Endodermal cell (in vitro differentiated cells): ENCODE results near the gene LASP1. TPM values are rescaled to one million over a fixed set of nuclear protein-coding genes. Genes with fewer than 3 reads are reported as not detected.

ENCODE experiments used
- DNase-seq: peaks from one replicate; pipeline ENCODE4 v3.0.0-alpha.2; 2017
- H3K27ac ChIP-seq: 2 replicates; pipeline ENCODE4 v1.5.1; 2013; ENCODE audit warnings: mild to moderate bottlenecking, low read depth, low read length, moderate library complexity
- H3K27me3 ChIP-seq: 2 replicates; pipeline ENCODE4 v1.6.1; 2013; ENCODE audit warnings: mild to moderate bottlenecking, low read length, moderate library complexity; ENCODE audit not compliant: insufficient read depth, control insufficient read depth, poor library complexity, severe bottlenecking
- H3K36me3 ChIP-seq: 2 replicates; pipeline ENCODE4 v1.7.0; 2013; ENCODE audit warnings: mild to moderate bottlenecking, low read length, moderate library complexity; ENCODE audit not compliant: control insufficient read depth, insufficient read depth
- H3K4me1 ChIP-seq: one replicate; pipeline ENCODE4 v1.7.0; 2013; ENCODE audit warnings: low read length; ENCODE audit not compliant: control insufficient read depth, insufficient read depth
- H3K4me3 ChIP-seq: 2 replicates; pipeline ENCODE4 v1.5.1; 2013; ENCODE audit warnings: mild to moderate bottlenecking, low read length, moderate library complexity
- H3K9ac ChIP-seq: 2 replicates; pipeline ENCODE4 v1.6.1; 2013; ENCODE audit warnings: mild to moderate bottlenecking, low read length, moderate library complexity; ENCODE audit not compliant: poor library complexity, severe bottlenecking; ENCODE audit errors: extremely low read depth
- H3K9me3 ChIP-seq: 2 replicates; pipeline ENCODE4 v1.6.1; 2013; ENCODE audit warnings: mild to moderate bottlenecking, low read length, moderate library complexity; ENCODE audit not compliant: control insufficient read depth
- H3K27ac Mint-ChIP-seq: 2 replicates; pipeline ENCODE4 v1.8.0; 2020; ENCODE audit warnings: mixed read lengths
- H3K27me3 Mint-ChIP-seq: 2 replicates; pipeline ENCODE4 v1.8.0; 2021; ENCODE audit warnings: mild to moderate bottlenecking, mixed read lengths; ENCODE audit not compliant: insufficient read depth
- H3K36me3 Mint-ChIP-seq: 2 replicates; pipeline ENCODE4 v1.8.0; 2020; ENCODE audit warnings: low read depth, mixed read lengths
- H3K4me1 Mint-ChIP-seq: 2 replicates; pipeline ENCODE4 v1.8.0; 2020; ENCODE audit warnings: mixed read lengths
- H3K4me3 Mint-ChIP-seq: 2 replicates; pipeline ENCODE4 v1.8.0; 2020; ENCODE audit warnings: mild to moderate bottlenecking, moderate library complexity, mixed read lengths
- H3K9me3 Mint-ChIP-seq: 2 replicates; pipeline ENCODE4 v1.8.0; 2020; ENCODE audit warnings: mild to moderate bottlenecking, mixed read lengths
- CTCF ChIP-seq: fragments of 200-600 bp; sonication (generic); conservative IDR thresholded peaks from 2 replicates; pipeline ENCODE4 v1.5.0; 2021; ENCODE audit warnings: antibody characterized with exemption, mild to moderate bottlenecking
- WGBS, 2 experiments: methylation state at CpG; one replicate each; pipeline versions ENCODE4 v1.1.5 to v1.1.7; 2013; ENCODE audit warnings: missing lambda C conversion rate in 2 of 2, mixed read lengths in 1 of 2; ENCODE audit not compliant: insufficient coverage in 1 of 2, insufficient read length in 1 of 2; 5-methylcytosine and 5-hydroxymethylcytosine counted together
- total RNA-seq, 2 donors: library from RNA; stranded (reverse); fragmentation: NEBNext Ultra II Directional in 1 of 2; extraction: Animal tissue kit (Norgen Biotek cat#: 25700) in 1 of 2; gene quantifications; 2 replicates in 1 of 2; 3 replicates in 1 of 2; pipeline ENCODE4 v1.2.1, GENCODE V29; 2021

The LASP1 gene
- total RNA-seq, 2 donors from 2014 or later = 168 to 177 TPM

DNA sequence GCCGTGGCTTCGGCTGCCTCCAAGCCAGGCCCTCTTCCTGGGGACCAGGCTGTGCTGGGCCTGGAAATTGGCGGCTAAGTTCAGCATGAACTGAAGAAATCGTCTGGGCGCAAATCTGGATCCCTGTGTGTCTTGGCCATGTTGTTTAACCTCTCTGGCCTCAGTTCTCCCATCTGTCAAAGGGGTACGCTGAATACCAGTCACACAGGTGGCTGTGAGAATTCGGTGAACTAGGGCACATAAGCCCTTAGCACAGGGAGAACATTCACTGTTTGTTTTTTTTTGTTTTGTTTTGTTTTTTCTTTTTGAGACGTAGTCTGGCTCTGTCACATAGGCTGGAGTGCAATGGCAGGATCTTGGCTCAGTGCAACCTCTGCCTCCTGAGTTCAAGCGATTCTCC lies 19.0 kb downstream of the LASP1 start:
- Mint-ChIP-seq H3K4me3 (no peak overlapping the region), H3K27ac (no peak overlapping the region), H3K9me3 (no peaks in the 10 kb centered on the region), H3K4me1 (peaks cover 24% of the 10 kb centered on the region), H3K36me3 (peaks cover 47% of the 10 kb centered on the region), H3K27me3 (no peaks in the 10 kb centered on the region)
- peaks cover 12% of the 10 kb centered on the region for H3K4me1 ChIP-seq
- WGBS, 2 experiments = 92 to 95% methylated on average over 8 to 9 of the region's 9 CpGs
- no peaks in the 10 kb centered on the region for H3K27me3 ChIP-seq
- no peaks in the 10 kb centered on the region for H3K9me3 ChIP-seq
- H3K9ac ChIP-seq = no peak overlapping the region
- H3K4me3 ChIP-seq = no peak overlapping the region
- peaks cover 86% of the 10 kb centered on the region for H3K36me3 ChIP-seq
- no peak for DNase-seq
- TF ChIP-seq CTCF = no peak
- no peak overlapping the region for H3K27ac ChIP-seq

DNA sequence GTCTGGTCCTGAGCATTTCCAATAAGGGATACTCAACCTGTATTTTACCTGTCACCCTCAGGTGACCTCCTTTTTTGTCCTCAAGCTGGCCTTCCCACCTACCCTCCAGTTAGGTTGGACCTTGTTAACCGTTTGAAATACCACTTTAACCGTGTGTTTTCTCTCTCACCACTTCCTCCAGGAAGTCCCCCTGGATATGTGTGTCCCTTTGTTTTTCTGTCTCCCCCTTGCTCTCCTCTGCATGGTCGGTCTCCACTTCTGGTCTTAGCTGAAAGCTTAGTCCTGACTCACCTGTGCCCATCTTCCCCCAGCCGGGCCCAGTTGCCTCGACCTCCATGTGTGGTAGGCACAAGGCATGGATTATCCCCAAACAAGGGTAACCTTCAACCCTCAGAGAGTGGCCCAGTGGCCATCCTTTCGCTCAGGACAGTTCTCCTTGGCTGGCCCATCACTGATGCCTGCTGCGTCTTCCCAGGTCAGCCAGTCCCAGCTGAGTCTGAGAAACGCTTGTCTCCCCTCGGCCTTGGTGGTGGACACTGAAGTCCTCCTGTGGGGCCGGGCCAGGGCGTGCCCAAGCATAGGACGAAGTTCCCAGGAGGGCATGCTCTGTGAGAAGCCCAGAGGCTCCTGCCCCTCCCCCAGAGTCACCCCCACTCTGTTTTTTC lies 20.0 kb downstream of the LASP1 start:
- Histone ChIP-seq H3K27me3 (no peaks in the 10 kb centered on the region), H3K36me3 (peaks cover 82% of the 10 kb centered on the region), H3K4me3 (no peak overlapping the region), H3K9ac (no peak overlapping the region), H3K9me3 (no peaks in the 10 kb centered on the region), H3K4me1 (peaks cover 9% of the 10 kb centered on the region), H3K27ac (no peak overlapping the region)
- no peak for TF ChIP-seq CTCF
- Mint-ChIP-seq H3K4me1 (peaks cover 26% of the 10 kb centered on the region), H3K9me3 (no peaks in the 10 kb centered on the region), H3K27ac (no peak overlapping the region), H3K4me3 (no peak overlapping the region), H3K36me3 (peaks cover 51% of the 10 kb centered on the region), H3K27me3 (no peaks in the 10 kb centered on the region)
- WGBS, 2 experiments = 93 to 98% methylated on average over 9 to 12 of the region's 12 CpGs
- DNase-seq = no peak

DNA sequence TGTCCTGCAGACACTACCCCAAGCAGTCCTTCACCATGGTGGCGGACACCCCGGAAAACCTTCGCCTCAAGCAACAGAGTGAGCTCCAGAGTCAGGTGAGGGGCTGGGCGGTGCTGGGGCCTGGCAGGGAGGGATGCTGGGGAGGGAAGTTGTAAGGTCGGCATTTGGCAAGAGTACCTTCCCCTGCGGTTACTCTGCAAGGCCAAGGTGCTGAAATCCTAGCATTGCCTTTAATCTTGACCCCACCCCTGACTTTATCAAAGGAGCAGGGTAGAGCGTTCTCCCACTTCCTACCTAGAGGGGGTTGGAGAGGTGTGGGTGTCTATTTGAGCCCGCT lies 20.5 kb downstream of the LASP1 start:
- Histone ChIP-seq H3K9me3 (no peaks in the 10 kb centered on the region), H3K9ac (no peak overlapping the region), H3K27me3 (no peaks in the 10 kb centered on the region), H3K4me1 (peaks cover 4% of the 10 kb centered on the region), H3K27ac (no peak overlapping the region), H3K4me3 (no peak overlapping the region), H3K36me3 (peaks cover 80% of the 10 kb centered on the region)
- TF ChIP-seq CTCF = no peak
- Mint-ChIP-seq H3K4me3 (no peak overlapping the region), H3K9me3 (no peaks in the 10 kb centered on the region), H3K4me1 (peaks cover 21% of the 10 kb centered on the region), H3K27me3 (no peaks in the 10 kb centered on the region), H3K27ac (no peak overlapping the region), H3K36me3 (peaks cover 47% of the 10 kb centered on the region)
- WGBS, 2 experiments = 93 to 97% methylated on average over 5 of the region's 8 CpGs
- DNase-seq = no peak
